Activated CD4-positive, CD25-positive, alpha-beta regulatory T cell (primary cell): ENCODE measurements around the gene USP21.

Experiments
- DNase-seq, 4 experiments: peaks; one replicate each; lab custom pipeline; 2025; lab: John Stamatoyannopoulos, UW

The USP21 gene

DNA sequence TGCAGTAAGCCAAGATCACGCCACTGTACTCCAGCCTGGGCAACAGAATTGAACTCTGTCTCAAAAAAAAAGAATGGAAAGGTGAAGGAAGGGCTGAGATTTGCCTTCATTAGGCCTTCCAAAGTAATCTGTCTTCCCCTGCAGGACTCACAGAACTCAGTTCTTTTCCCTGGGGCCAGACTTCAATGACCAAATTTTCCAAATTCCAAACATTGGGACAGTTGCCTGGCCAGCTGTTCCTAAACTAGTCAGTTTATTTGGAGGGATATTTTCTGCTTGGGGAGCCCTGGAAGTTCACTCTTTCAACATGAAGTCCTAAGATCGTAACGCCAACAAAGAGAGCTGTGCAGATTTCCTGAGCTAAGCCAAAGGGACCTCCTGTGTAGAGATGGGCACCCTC, 21.4 kb upstream of the USP21 start:
- no peak for DNase-seq

DNA sequence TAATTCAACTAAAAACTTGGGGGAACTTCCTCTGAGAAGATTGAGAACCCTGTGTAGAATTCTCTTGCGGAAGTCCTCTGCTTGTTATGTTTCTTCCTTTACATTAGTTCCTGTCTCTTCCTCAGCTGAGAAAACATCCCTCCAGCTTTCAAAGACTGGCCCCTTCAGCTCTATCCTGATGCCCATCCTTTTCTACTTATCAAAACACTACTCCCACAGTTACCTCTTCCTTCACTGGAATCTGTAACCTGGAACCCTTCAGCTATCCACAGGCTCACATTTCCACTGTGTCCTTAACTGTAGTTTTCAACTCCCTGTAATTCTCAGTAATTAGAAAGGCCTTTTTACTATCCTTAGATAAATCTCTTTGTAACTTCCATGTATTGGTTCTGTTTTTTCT, 20.9 kb upstream of the USP21 start:
- DNase-seq: no peak

DNA sequence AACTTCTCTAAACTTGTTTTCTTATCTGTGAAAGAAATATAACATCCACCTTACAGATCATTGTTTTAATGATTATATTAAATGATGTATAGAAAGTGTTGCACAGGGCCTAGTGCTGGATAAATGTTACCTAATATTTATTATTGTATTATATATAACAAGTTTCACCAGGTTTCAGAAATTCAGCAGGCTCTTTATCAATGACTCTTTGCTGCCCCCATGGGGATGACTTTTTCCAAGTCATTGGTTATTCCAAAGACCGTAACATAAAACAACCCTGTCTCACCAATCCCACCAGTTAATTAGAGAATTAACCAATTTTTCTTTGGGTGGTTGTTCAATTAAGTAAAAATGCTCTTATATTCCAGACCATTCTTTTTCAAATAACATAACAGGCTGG, 19.5 kb upstream of the USP21 start:
- DNase-seq: peak in 2 of 4 experiments; percentile 13 to 16

GRCh38 chr1:161140755-161141400, 18.4 kb upstream of the USP21 start:
- DNase-seq: no peak

- DNase-seq: no peak
Measured at GRCh38 chr1:161145832-161146231, 13.5 kb upstream of the USP21 start.

DNA sequence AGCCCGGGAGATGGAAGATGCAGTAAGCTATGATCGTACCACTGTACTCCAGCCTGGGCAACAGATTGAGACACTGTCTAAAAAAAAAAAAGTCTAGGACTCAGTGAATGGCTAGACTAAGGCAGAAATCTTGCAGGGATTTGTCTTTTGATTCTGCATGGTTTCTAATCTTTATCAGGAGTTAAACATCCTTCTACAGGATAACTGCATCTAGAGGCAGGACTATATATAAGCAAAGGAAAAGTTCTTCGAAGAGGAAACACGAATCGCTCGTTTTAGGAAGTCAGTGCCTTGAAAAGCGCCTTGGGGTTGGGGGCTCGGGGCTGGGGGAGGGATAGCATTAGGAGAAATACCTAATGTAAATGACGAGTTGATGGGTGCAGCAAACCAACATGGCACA, 6.1 kb upstream of the USP21 start:
- DNase-seq: no peak

DNA sequence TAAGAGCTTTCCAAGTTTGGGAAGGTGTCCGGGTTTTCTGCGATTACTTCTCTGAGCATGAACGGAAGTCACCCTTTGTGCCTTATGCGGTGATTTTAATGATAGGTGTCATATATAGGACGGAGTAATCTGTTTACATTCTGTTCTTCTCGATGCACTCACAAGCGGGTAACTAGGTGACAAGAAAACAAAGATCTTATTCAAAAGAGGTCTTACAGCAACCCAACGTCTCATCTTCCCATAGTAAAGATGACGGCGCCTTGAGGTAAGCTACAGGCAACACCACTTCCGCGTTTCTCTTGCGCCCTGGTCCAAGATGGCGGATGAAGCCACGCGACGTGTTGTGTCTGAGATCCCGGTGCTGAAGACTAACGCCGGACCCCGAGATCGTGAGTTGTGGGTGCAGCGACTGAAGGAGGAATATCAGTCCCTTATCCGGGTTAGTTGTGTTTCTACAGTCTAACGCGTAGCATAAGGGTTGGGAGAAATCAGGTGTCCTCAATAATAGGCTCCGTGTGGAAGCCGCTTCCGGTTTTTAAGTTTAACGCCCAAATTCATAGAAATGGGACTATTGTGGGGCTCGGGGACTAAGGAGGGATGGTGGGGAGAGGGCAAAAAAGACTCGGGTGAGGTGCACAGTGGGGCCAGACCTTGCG, 5.5 kb upstream of the USP21 start, which contains the start of gene UFC1:
Gene UFC1, plus strand, starts transcription at position 297 of the 656 bp plus-strand sequence. Its CDS starts 20 bp downstream, at position 317.
- peak; percentile 41 to 61 (median 58) for DNase-seq

- DNase-seq: no peak
Measured at GRCh38 chr1:161157867-161158266, 1.4 kb upstream of the USP21 start.

- no peak for DNase-seq
Measured at GRCh38 chr1:161158316-161159010, 837 bp upstream of the USP21 start.

- no peak for DNase-seq
Measured at GRCh38 chr1:161159913-161160243, 578 bp downstream of the USP21 start.

DNA sequence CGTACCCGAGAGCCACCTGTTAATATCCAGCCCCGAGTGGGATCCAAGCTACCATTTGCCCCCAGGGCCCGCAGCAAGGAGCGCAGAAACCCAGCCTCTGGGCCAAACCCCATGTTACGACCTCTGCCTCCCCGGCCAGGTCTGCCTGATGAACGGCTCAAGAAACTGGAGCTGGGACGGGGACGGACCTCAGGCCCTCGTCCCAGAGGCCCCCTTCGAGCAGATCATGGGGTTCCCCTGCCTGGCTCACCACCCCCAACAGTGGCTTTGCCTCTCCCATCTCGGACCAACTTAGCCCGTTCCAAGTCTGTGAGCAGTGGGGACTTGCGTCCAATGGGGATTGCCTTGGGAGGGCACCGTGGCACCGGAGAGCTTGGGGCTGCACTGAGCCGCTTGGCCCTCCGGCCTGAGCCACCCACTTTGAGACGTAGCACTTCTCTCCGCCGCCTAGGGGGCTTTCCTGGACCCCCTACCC, 1.4 kb downstream of the USP21 start:
- DNase-seq: no peak

DNA sequence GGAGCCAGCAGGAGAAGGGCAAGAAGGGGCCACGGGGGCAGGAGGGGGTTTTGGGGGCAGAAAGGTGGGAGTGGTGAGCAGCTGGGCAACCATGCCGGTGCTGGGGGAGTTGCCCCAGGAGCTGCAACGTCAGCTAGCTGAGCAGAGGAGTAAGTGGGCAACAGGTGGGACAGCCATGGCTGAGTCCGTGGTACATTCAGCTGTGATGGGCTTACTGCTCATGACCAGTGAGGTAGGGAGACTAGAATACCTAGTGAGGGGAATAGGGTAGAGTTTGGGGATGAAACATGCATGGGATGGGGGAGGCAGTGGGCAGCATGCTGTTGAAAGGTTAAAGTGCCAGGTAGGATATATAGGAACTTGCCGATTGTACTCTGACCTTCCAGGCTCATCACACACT, 2.4 kb downstream of the USP21 start:
- no peak for DNase-seq

- DNase-seq: no peak
Measured at GRCh38 chr1:161162052-161162451, 2.8 kb downstream of the USP21 start.

DNA sequence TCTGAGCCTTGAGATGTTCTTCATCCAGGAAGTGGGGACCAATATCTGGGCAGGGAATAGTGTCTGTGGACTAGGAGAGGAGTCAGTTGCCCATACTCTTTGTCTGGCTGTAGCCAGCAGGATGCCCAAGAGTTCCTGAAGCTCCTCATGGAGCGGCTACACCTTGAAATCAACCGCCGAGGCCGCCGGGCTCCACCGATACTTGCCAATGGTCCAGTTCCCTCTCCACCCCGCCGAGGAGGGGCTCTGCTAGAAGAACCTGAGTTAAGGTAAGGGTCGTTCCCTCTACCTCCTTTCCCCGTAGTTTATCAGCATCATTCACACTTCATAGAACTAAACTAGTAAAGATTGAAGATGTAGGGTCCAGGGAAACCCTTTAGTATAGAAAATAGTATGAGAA, 3.5 kb downstream of the USP21 start:
- DNase-seq: no peak

- DNase-seq: no peak
Measured at GRCh38 chr1:161163793-161164192, 4.5 kb downstream of the USP21 start.

DNA sequence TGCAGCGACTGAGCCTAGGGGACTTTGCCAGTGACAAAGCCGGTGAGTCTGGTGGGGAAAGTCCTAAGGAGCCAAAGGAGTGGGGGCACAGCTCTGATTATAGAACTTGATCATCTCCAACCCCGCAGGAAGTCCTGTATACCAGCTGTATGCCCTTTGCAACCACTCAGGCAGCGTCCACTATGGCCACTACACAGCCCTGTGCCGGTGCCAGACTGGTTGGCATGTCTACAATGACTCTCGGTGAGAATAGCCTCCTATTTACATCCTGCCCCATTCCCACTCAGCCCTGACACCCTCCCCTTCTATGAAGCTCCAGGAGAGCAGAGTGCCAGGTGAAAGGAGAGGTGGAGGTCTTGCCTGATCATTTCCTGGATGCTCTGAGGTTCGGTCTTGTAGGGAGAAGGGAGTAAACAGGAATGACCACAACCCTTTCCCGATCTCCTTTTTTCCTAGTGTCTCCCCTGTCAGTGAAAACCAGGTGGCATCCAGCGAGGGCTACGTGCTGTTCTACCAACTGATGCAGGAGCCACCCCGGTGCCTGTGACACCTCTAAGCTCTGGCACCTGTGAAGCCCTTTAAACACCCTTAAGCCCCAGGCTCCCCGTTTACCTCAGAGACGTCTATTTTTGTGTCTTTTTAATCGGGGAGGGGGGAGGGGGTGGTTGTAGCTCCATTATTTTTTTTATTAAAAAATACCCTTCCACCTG, 5.8 kb downstream of the USP21 start:
- DNase-seq: no peak

DNA sequence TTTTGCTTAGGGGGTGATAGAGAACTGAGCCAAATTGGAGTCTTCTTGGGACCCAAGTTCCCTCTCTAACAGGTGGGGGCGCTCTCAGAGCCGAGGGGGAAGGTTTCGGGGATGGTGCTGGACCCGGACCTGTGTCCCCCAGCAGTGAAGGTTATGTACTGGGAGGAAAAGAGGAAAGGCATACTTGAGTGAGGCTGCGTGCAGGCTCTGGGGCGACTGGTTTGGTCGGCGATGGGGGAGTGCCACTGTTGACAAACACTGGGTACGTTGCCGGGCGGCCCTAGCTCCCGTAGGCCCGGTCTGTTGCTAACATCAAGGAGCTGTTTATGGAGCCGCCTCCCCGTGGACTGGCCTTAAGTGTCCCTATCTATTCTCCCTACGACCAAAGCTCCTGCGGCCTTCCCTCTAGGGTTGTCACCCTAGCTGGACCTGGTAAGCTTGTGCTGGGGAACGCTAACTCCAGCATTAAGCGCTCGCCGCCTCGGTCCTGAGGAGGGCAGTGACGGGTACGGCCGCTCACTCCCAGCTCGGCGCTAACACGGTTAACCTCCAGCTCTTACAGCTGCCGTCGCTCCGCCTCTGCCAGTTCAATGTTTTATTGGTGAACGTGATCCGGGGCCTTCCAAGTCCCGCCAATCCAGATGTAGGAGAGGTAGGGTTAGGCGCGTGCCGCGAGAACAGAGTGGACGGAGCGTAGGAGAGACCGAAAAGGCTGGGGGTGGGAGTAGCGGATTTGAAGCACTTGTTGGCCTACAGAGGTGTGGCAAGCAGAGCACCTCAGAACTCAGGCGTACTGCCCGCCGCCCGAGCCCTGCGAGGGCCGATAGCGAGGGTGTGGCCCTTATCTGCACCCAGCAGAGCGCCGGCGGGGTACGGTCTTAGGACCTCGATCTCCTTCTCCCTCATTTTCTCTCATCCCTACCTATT, 6.7 kb downstream of the USP21 start, which contains the start of gene PPOX:
Gene PPOX, plus strand, starts transcription at position 685 of the 927 bp plus-strand sequence. CDS start 422 bp downstream, outside the sequence.
- peak; percentile 70 to 81 (median 80) for DNase-seq

DNA sequence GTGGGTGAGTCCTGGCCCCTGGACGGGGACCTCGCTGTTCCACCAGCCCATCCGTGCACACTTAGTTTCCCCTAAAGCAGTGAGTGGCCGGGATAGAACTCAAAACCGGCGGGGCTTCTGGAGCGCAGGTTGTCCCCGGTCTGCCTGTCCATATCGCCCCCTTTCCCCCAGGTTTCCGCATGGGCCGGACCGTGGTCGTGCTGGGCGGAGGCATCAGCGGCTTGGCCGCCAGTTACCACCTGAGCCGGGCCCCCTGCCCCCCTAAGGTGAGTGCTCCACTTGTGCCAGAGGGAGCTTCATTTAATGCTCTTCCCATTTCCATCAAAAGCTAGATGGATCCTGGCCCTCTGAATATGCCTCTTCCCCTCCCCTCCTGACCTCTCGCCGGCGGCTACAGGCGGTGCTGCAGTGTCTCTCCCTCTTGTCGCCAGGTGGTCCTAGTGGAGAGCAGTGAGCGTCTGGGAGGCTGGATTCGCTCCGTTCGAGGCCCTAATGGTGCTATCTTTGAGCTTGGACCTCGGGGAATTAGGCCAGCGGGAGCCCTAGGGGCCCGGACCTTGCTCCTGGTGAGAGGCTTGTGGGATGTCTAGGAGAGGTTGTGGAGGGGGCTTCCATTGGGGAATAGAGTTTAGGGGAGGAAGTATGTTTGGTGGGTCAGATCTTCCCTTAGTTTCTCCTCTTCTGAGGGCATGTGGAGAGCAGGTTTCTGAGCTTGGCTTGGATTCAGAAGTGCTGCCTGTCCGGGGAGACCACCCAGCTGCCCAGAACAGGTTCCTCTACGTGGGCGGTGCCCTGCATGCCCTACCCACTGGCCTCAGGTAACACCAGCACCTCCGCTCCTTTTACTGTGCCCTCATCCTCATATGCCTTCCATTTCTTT, 7.6 kb downstream of the USP21 start:
- DNase-seq: no peak

GRCh38 chr1:161168906-161169305, 9.6 kb downstream of the USP21 start:
- no peak for DNase-seq

DNA sequence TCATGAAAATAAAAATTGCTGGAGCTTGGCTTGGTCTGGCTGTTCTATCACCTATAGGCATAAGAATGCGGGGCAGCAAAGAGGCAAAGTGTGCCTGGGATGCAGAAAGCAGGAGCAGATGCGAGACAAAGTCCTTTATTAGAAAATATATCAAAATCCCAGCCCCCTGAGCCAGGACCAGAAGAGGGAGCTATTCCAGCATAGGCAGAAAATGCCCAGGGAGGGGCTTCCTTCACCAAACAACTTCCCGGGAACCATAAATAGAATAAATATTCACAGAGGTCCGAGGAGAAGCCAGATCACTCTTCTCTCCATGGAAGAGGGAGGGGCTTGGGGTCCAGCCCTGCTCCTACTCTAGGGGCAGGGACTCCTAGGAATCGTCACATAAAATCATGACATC, 11.9 kb downstream of the USP21 start:
- no peak for DNase-seq
